H1 (cell line): ENCODE measurements around the gene SPTLC3. TPM values are rescaled to one million over a fixed set of nuclear protein-coding genes. Genes with fewer than 3 reads are reported as not detected.

ENCODE experiments used
- CTCF ChIA-PET: fragments of 300-600 bp; sonication (Branson Sonifier 250); formaldehyde crosslinking; loops from one replicate; lab custom pipeline; 2021; ENCODE audit not compliant: partially characterized antibody; lab: Charles Lee
- POLR2A ChIA-PET: fragments of 300-600 bp; sonication (Branson Sonifier 250); formaldehyde crosslinking; loops from one replicate; lab custom pipeline; 2021; ENCODE audit warnings: inconsistent platforms; ENCODE audit not compliant: partially characterized antibody; lab: Charles Lee
- DNase-seq, 2 experiments: peaks; one replicate each; pipeline versions ENCODE4 v3.0.0 to v3.0.0-alpha.2; 2010 to 2022; ENCODE audit warnings: low spot score in 2 of 2, low read depth in 1 of 2, mixed read lengths in 1 of 2
- FAIRE-seq: peaks from 2 replicates; lab custom pipeline; 2011; peaks lifted over from hg19 to GRCh38; lab: Jason Lieb, UNC
- H2AFZ ChIP-seq: 2 replicates; pipeline ENCODE4 v1.8.1; 2012; ENCODE audit warnings: low read length, inconsistent platforms
- H2AK5ac ChIP-seq: 2 replicates; pipeline ENCODE4 v1.6.1; 2013; ENCODE audit warnings: low read depth, low read length
- H2BK120ac ChIP-seq: replicated peaks from 2 replicates; pipeline ENCODE3; 2013; ENCODE audit warnings: low read depth, low read length, inconsistent platforms
- H2BK12ac ChIP-seq: 2 replicates; pipeline ENCODE4 v1.6.1; 2013; ENCODE audit warnings: low read depth, low read length
- H2BK15ac ChIP-seq: 2 replicates; pipeline ENCODE4 v1.6.1; 2013; ENCODE audit warnings: low read length
- H2BK20ac ChIP-seq: 2 replicates; pipeline ENCODE4 v1.6.1; 2013; ENCODE audit warnings: low read length
- H2BK5ac ChIP-seq: 2 replicates; pipeline ENCODE4 v1.6.1; 2013; ENCODE audit warnings: low read depth, low read length
- H3K14ac ChIP-seq: 2 replicates; pipeline ENCODE4 v1.6.1; 2013; ENCODE audit warnings: inconsistent platforms; ENCODE audit not compliant: insufficient read length
- H3K18ac ChIP-seq: 2 replicates; pipeline ENCODE4 v1.6.1; 2013; ENCODE audit warnings: low read length; ENCODE audit errors: extremely low read depth
- H3K23ac ChIP-seq: 2 replicates; pipeline ENCODE4 v1.6.1; 2013; ENCODE audit warnings: inconsistent platforms; ENCODE audit not compliant: insufficient read length
- H3K23me2 ChIP-seq: 2 replicates; pipeline ENCODE4 v1.6.1; 2013; ENCODE audit warnings: low read depth, low read length
- H3K27ac ChIP-seq: 2 replicates; pipeline ENCODE4 v1.6.1; 2011; ENCODE audit warnings: low read depth, low read length, inconsistent platforms
- H3K27me3 ChIP-seq, 4 experiments: replicated peaks in 1 of 4; 1 replicate in 1 of 4; 2 replicates in 3 of 4; pipeline versions ENCODE4 v1.6.1 to v1.8.1; 2011 to 2013; ENCODE audit warnings: low read length in 3 of 4, mild to moderate bottlenecking in 3 of 4, inconsistent platforms in 2 of 4, mixed read lengths in 2 of 4, moderate library complexity in 1 of 4; ENCODE audit not compliant: control insufficient read depth in 3 of 4, insufficient read depth in 3 of 4; ENCODE audit errors: extremely low read depth in 1 of 4
- H3K36me3 ChIP-seq, 4 experiments: 2 replicates each; pipeline versions ENCODE4 v1.6.1 to v1.8.1; 2011 to 2013; ENCODE audit warnings: mild to moderate bottlenecking in 4 of 4, low read length in 3 of 4, moderate library complexity in 2 of 4, control low read depth in 1 of 4, inconsistent platforms in 1 of 4; ENCODE audit not compliant: insufficient read depth in 4 of 4, control insufficient read depth in 2 of 4
- H3K4ac ChIP-seq: replicated peaks from 2 replicates; pipeline ENCODE3; 2013; ENCODE audit warnings: low read length, low read depth, mixed read lengths, inconsistent platforms; ENCODE audit not compliant: insufficient read length
- H3K4me1 ChIP-seq, 4 experiments: replicated peaks in 1 of 4; 1 replicate in 1 of 4; 2 replicates in 3 of 4; pipeline versions ENCODE4 v1.6.1 to v1.8.1; 2011 to 2013; ENCODE audit warnings: low read length in 3 of 4, inconsistent platforms in 2 of 4, mixed read lengths in 1 of 4; ENCODE audit not compliant: insufficient read depth in 4 of 4, control insufficient read depth in 3 of 4
- H3K4me2 ChIP-seq, 2 experiments: 2 replicates each; pipeline versions ENCODE4 v1.6.1 to v1.8.1; 2011 to 2013; ENCODE audit warnings: low read depth in 2 of 2, low read length in 2 of 2, control low read depth in 1 of 2, inconsistent platforms in 1 of 2, mild to moderate bottlenecking in 1 of 2; ENCODE audit not compliant: insufficient read depth in 1 of 2
- H3K4me3 ChIP-seq, 4 experiments: fragments of 200-600, 300-600 bp in 1 of 4; sonication (generic), shearing (Covaris generic), sonication (Bioruptor Twin) in 1 of 4; 2 replicates each; pipeline versions ENCODE4 v1.5.1 to v1.8.1; 2011 to 2016; ENCODE audit warnings: low read length in 4 of 4, low read depth in 3 of 4, control low read depth in 2 of 4, inconsistent platforms in 2 of 4, mild to moderate bottlenecking in 2 of 4, mixed read lengths in 1 of 4, moderate library complexity in 1 of 4; ENCODE audit not compliant: insufficient read depth in 2 of 4; ENCODE audit errors: extremely low read depth in 1 of 4
- H3K56ac ChIP-seq: replicated peaks from 2 replicates; pipeline ENCODE3; 2013; ENCODE audit warnings: low read depth, mild to moderate bottlenecking, mixed read lengths, low read length, inconsistent platforms; ENCODE audit not compliant: insufficient read length
- H3K79me1 ChIP-seq: 2 replicates; pipeline ENCODE4 v1.6.1; 2013; ENCODE audit warnings: low read depth, low read length, control low read depth
- H3K79me2 ChIP-seq, 2 experiments: 2 replicates each; pipeline versions ENCODE4 v1.6.1 to v1.8.1; 2012 to 2013; ENCODE audit warnings: low read length in 2 of 2, mild to moderate bottlenecking in 2 of 2, inconsistent platforms in 1 of 2; ENCODE audit not compliant: insufficient read depth in 2 of 2, control insufficient read depth in 1 of 2
- H3K9ac ChIP-seq, 4 experiments: replicated peaks in 1 of 4; 1 replicate in 1 of 4; 2 replicates in 3 of 4; pipeline versions ENCODE4 v1.6.1 to v1.8.1; 2011 to 2013; ENCODE audit warnings: low read depth in 3 of 4, low read length in 3 of 4, control low read depth in 2 of 4, mild to moderate bottlenecking in 2 of 4, moderate library complexity in 2 of 4, inconsistent platforms in 1 of 4; ENCODE audit errors: extremely low read depth in 1 of 4
- H3K9me3 ChIP-seq, 2 experiments: 2 replicates each; pipeline versions ENCODE4 v1.6.1 to v1.8.1; 2012 to 2013; ENCODE audit warnings: mild to moderate bottlenecking in 2 of 2, moderate library complexity in 2 of 2, control low read depth in 1 of 2, inconsistent platforms in 1 of 2, low read depth in 1 of 2, low read length in 1 of 2, mixed read lengths in 1 of 2; ENCODE audit not compliant: insufficient read depth in 2 of 2
- H4K20me1 ChIP-seq, 2 experiments: replicated peaks in 1 of 2; 2 replicates each; pipeline versions ENCODE3 to v1.8.1; 2011 to 2013; ENCODE audit warnings: inconsistent platforms in 2 of 2, low read length in 2 of 2, mild to moderate bottlenecking in 1 of 2; ENCODE audit not compliant: insufficient read depth in 2 of 2, control insufficient read depth in 1 of 2
- H4K5ac ChIP-seq: 2 replicates; pipeline ENCODE4 v1.6.1; 2013; ENCODE audit warnings: low read length, low read depth, mixed read lengths, inconsistent platforms; ENCODE audit not compliant: insufficient read length
- H4K8ac ChIP-seq: 2 replicates; pipeline ENCODE4 v1.8.0; 2013; ENCODE audit warnings: mild to moderate bottlenecking, moderate library complexity, low read length, inconsistent platforms; ENCODE audit not compliant: insufficient read depth; ENCODE audit errors: extremely low read depth
- H4K91ac ChIP-seq: replicated peaks from 2 replicates; pipeline ENCODE3; 2013; ENCODE audit warnings: low read length, mixed read lengths, inconsistent platforms; ENCODE audit not compliant: insufficient read length
- GTF2F1 ChIP-seq: IDR thresholded peaks from 2 replicates; pipeline ENCODE4 v1.6.1; 2012; ENCODE audit warnings: low read depth, low read length, improper control_type of control experiment, borderline replicate concordance
- POU5F1 ChIP-seq: IDR thresholded peaks from 2 replicates; pipeline ENCODE4 v1.6.1; 2011; ENCODE audit warnings: low read depth, mild to moderate bottlenecking, low read length, moderate library complexity
- WGBS, 2 experiments: shearing (Covaris generic) in 1 of 2; methylation state at CpG; one replicate each; pipeline versions ENCODE4 v1.1.6 to v1.1.7; 2013 to 2015; ENCODE audit warnings: low lambda C conversion rate in 2 of 2, mixed read lengths in 2 of 2, inconsistent platforms in 1 of 2, low coverage in 1 of 2, missing lambda C conversion rate in 1 of 2; ENCODE audit not compliant: insufficient replicate concordance in 2 of 2, insufficient coverage in 1 of 2, insufficient read length in 1 of 2; ENCODE audit errors: extremely low coverage in 1 of 2, missing lambda C conversion rate in 1 of 2; 5-methylcytosine and 5-hydroxymethylcytosine counted together
- polyA plus RNA-seq, 7 experiments: library from polyadenylated mRNA; depleted of rRNA in 3 of 7; stranded (reverse) in 5 of 7; unstranded in 2 of 7; fragments of >200 nt in 5 of 7; fragments of 200-250 nt in 2 of 7; gene quantifications; 1 replicate in 5 of 7; 2 replicates in 1 of 7; 4 replicates in 1 of 7; pipeline versions ENCODE4 v1.2.1 to v1.2.3, GENCODE V29; 2011 to 2013; ENCODE audit warnings: missing spikeins in 2 of 7, mixed read lengths in 2 of 7
- total RNA-seq: library from RNA; stranded (reverse); fragmentation: NEBNext Ultra II Directional; extraction: Animal tissue kit (Norgen Biotek cat#: 25700); gene quantifications from 2 replicates; pipeline ENCODE4 v1.2.1, GENCODE V29; 2021

The SPTLC3 gene
- total and polyA plus RNA-seq, 2 of the 8 experiments (the other 6 are each of a cell fraction or from before 2014, with no cell fraction given), result 0.23 to 0.82 TPM

DNA sequence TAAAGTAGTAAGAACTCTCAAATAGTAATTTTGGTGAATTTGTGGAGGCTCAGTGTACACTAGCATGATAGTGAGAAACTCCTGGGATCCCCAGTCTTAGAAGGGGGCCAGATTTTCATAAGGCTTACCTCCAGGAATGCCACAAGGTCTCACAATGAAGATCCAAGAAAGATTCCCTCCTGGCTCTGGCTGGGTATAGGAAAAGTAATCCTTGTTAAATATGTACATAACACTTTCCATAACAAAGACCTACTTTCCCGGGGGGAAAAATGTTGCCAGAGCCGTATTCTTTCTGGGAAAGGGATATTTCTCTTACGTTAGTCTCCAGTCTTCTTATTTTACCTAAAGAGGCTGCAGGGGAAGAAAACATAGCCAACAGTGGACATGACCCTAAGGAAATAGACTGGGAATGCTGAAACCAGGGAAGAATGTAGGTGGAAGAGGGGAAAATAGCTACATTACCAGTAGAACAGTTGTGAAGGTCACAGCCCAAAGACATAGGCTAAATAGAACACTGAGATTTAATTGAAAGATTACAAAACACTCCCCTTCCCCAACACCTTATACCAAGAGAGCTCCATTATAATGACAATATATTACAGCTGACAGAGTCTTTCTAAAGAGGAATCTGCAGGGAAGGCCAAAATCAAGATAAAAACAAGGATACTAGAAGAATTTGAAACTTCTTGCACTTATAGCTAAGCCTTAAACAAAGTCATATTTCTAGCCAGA is 177.4 kb downstream of the SPTLC3 start:
- H3K79me1 ChIP-seq, result no peaks in the 10 kb centered on the region
- no peak overlapping the region for H4K5ac ChIP-seq
- H3K27ac ChIP-seq, result no peak overlapping the region; the same call in 1 of the 2 replicates
- no peak overlapping the region; the same call in 1 of the 2 replicates for H2BK5ac ChIP-seq
- WGBS, 2 experiments, result 13% methylated on average over 3 of the region's 3 CpGs; no CpG with 5 or more reads in 1 of the 2 experiments
- H3K27me3 ChIP-seq, result no peaks in the 10 kb centered on the region
- no peak overlapping the region for H3K9ac ChIP-seq
- no peak overlapping the region for H4K91ac ChIP-seq
- H3K36me3 ChIP-seq, result no peaks in the 10 kb centered on the region
- peak overlapping the region in 1 of 4 experiments; percentile 22; a peak in 2 of 8 replicates for H3K4me3 ChIP-seq
- peak overlapping the region; percentile 28 to 47 for H3K4me2 ChIP-seq
- no peak overlapping the region for H2BK15ac ChIP-seq
- H4K8ac ChIP-seq, result no peak overlapping the region
- CTCF ChIA-PET, result interaction anchor here (1.0 kb wide), 1 partner anchor 8 kb away, joined by 3 read pairs; no protein-coding TSS in a partner anchor
- FAIRE-seq, result no peak
- H4K20me1 ChIP-seq, result no peaks in the 10 kb centered on the region
- no peaks in the 10 kb centered on the region for H3K9me3 ChIP-seq
- H3K18ac ChIP-seq, result no peak overlapping the region
- no peak overlapping the region for H2BK20ac ChIP-seq
- no peak for TF ChIP-seq GTF2F1
- peak; percentile 83; the same call in 1 of the 2 replicates for TF ChIP-seq POU5F1
- POLR2A ChIA-PET, result interaction anchor here (1.1 kb wide), 1 partner anchor 35 kb away, joined by 4 read pairs; the partner anchor contains the start of gene ISM1
- 0 out of 2 replicates have a peak, but pooled peaks cover 1% of the 10 kb centered on the region for H3K23me2 ChIP-seq
- no peak overlapping the region for H2AFZ ChIP-seq
- H3K56ac ChIP-seq, result no peak overlapping the region
- H3K79me2 ChIP-seq, result no peaks in the 10 kb centered on the region
- H2BK12ac ChIP-seq, result no peak overlapping the region
- peaks cover 0 to 3% (median 0%) of the 10 kb centered on the region in 4 experiments; a peak in 4 of 7 replicates for H3K4me1 ChIP-seq
- no peak overlapping the region for H2BK120ac ChIP-seq
- DNase-seq, result no peak
- no peak overlapping the region for H3K23ac ChIP-seq
- no peak overlapping the region for H3K14ac ChIP-seq
- H2AK5ac ChIP-seq, result no peak overlapping the region
- H3K4ac ChIP-seq, result no peak overlapping the region
